ENCODE results near the gene BAZ2A. TPM values are rescaled to one million over a fixed set of nuclear protein-coding genes. Genes with fewer than 3 reads are reported as not detected.
A peak's percentile ranks its signal among the peaks of the same experiment; 100 is the strongest.

The BAZ2A gene
- total RNA-seq, 6 donors from 2014 or later, result 74.5 to 245 (median 95.5) TPM

- H3K4me1 ChIP-seq, result peaks cover 46 to 63% (median 50%) of the 10 kb centered on the region in 4 donors
- peaks cover 17 to 22% (median 19%) of the 10 kb centered on the region in 4 donors for H3K36me3 ChIP-seq
- H3K27me3 ChIP-seq, result no peaks in the 10 kb centered on the region
- ATAC-seq (ENCODE audit: low FRiP score in 2 of 2) (no peak), DNase-seq (peak; percentile 60 to 92)
- H3K4me3 ChIP-seq, result peak overlapping the region; percentile 75 to 83 (median 80)
- TF ChIP-seq POLR2A (IDR thresholded peaks at IDR 0.05) (peak in 1 of 4 donors; percentile 39), POLR2AphosphoS5 (IDR thresholded peaks at IDR 0.05) (peak in 1 of 2 donors; percentile 68), CTCF (IDR thresholded peaks at IDR 0.05) (no peak), EP300 (IDR thresholded peaks at IDR 0.05) (no peak)
- H3K27ac ChIP-seq, result peak overlapping the region; percentile 86 to 99 (median 94)
- 1 to 2% methylated on average over 26 to 27 of the region's 27 CpGs for WGBS, 2 donors
- no peaks in the 10 kb centered on the region for H3K9me3 ChIP-seq
Observed at GRCh38 chr12:56634242-56634836, 4.2 kb upstream of the BAZ2A start.

- DNase-seq, result no peak
- no peaks in the 10 kb centered on the region for H3K9me3 ChIP-seq
- peak overlapping the region; percentile 86 to 99 (median 94) for H3K27ac ChIP-seq
- 56 to 65% methylated on average over 12 of the region's 12 CpGs for WGBS, 2 donors
- H3K27me3 ChIP-seq, result no peaks in the 10 kb centered on the region
- H3K4me1 ChIP-seq, result peaks cover 46 to 63% (median 50%) of the 10 kb centered on the region in 4 donors
- H3K4me3 ChIP-seq, result peak overlapping the region; percentile 75 to 83 (median 80)
- TF ChIP-seq CTCF (IDR thresholded peaks at IDR 0.05) (no peak), EP300 (IDR thresholded peaks at IDR 0.05) (no peak), POLR2A (IDR thresholded peaks at IDR 0.05) (no peak), POLR2AphosphoS5 (IDR thresholded peaks at IDR 0.05) (no peak)
- H3K36me3 ChIP-seq, result peaks cover 10 to 15% (median 12%) of the 10 kb centered on the region in 4 donors
- ATAC-seq (ENCODE audit: low FRiP score in 2 of 2), result no peak
Observed at GRCh38 chr12:56633468-56634241, 3.5 kb upstream of the BAZ2A start.

GRCh38 chr12:56632701-56633467 lies 2.8 kb upstream of the BAZ2A start:
- H3K4me1 ChIP-seq, result peaks cover 54 to 70% (median 58%) of the 10 kb centered on the region in 4 donors
- H3K27me3 ChIP-seq, result no peaks in the 10 kb centered on the region
- ATAC-seq (ENCODE audit: low FRiP score in 2 of 2) (no peak), DNase-seq (no peak)
- H3K9me3 ChIP-seq, result no peaks in the 10 kb centered on the region
- TF ChIP-seq POLR2AphosphoS5 (IDR thresholded peaks at IDR 0.05) (no peak), CTCF (IDR thresholded peaks at IDR 0.05) (no peak), POLR2A (IDR thresholded peaks at IDR 0.05) (no peak), EP300 (IDR thresholded peaks at IDR 0.05) (no peak)
- peak overlapping the region; percentile 58 to 99 (median 94) for H3K27ac ChIP-seq
- H3K36me3 ChIP-seq, result peaks cover 2 to 7% (median 5%) of the 10 kb centered on the region in 4 donors
- peak overlapping the region in 3 of 4 donors; percentile 4 to 76 (median 28) for H3K4me3 ChIP-seq
- WGBS, 2 donors, result 36 to 37% methylated on average over 4 of the region's 4 CpGs

- 5% methylated on average over 12 to 13 of the region's 13 CpGs for WGBS, 2 donors
- no peaks in the 10 kb centered on the region for H3K9me3 ChIP-seq
- peak; percentile 84 to 93 for DNase-seq
- H3K36me3 ChIP-seq, result peaks cover 0 to 2% (median 0%) of the 10 kb centered on the region in 4 donors
- ATAC-seq (ENCODE audit: low FRiP score in 2 of 2), result peak in 1 of 2 donors; percentile 26
- TF ChIP-seq POLR2A (IDR thresholded peaks at IDR 0.05) (no peak), CTCF (IDR thresholded peaks at IDR 0.05) (no peak), POLR2AphosphoS5 (IDR thresholded peaks at IDR 0.05) (no peak)
- peaks cover 57 to 71% (median 59%) of the 10 kb centered on the region in 4 donors for H3K4me1 ChIP-seq
- H3K27me3 ChIP-seq, result no peaks in the 10 kb centered on the region
- H3K27ac ChIP-seq, result peak overlapping the region; percentile 58 to 99 (median 94)
- H3K4me3 ChIP-seq, result peak overlapping the region in 3 of 4 donors; percentile 4 to 76 (median 28)
Observed at GRCh38 chr12:56631790-56632700, 1.9 kb upstream of the BAZ2A start.
